Iris pigment epithelial cell (primary cell): ENCODE data around the gene ANKRD42.

Experiments used
- DNase-seq: peaks from one replicate; pipeline ENCODE4 v3.0.0-alpha.2; 2011; ENCODE audit warnings: low read depth

The ANKRD42 gene

GRCh38 chr11:83287631-83288030 lies 94.1 kb downstream of the ANKRD42 start:
- no peak for DNase-seq

- peak; percentile 78 for DNase-seq
These were observed 99.4 kb downstream of the ANKRD42 start for GRCh38 chr11:83292709-83293456.

- no peak for DNase-seq
These were observed 99.9 kb downstream of the ANKRD42 start for GRCh38 chr11:83293457-83293774.

- no peak for DNase-seq
These were observed 100.7 kb downstream of the ANKRD42 start for GRCh38 chr11:83294208-83294607.
